NOMO-1 treated with dmso at 0.1 percent for 144 hours (cell line): ENCODE measurements around the gene PEX13.

ENCODE experiments used
- DNase-seq: peaks from one replicate; lab custom pipeline; 2025; ENCODE audit not compliant: unreplicated experiment; lab: John Stamatoyannopoulos, UW

PEX13 gene

DNA sequence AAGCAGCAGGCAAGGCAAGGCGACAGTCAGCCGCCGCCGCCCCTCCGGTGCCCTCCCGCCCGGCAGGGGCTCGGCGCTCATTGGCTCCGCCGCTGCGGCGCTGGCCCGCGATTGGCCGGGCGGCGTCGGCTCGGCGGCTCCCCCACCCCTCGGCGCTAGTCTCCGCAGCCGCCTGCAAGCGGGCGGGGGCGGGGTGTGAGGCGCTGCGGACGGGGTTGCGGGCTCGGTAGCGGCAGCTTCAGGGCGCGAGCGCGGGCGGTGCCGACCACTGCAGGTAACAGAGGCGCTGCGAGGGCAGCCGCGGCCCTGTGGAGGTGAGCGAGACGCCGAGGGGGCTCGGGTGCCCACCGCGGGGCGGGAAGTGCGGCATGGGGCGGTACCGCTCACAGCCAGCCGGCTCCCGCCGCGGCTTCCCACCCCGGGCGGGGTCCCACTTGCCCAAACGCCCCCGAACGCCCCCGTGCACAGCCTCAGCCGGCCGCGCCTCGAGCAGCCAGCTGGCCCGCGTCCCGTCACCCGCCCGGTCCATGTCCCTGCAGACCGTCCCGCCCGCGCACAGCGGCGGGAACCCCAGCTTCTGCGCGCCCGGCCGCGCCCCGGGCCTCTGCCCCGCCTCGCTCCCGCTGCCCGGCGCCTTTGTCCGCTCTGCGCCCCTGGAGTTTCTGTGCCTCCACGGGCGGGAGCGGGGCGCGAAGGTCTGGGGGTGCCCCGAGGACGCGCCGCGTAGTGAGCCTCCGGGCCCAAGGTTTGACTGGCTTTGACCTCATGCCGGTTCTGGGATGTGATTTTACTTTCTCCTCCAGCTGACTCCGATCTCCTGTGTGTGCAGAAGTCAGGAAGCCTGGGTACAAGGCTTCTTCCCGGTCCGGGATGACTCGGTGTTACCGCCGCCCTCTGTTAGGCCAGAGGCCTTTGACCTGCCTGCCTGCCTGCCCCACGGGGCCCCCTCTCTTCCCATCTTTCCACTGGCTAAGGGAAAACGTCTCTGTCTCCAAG lies 48.5 kb downstream of the PEX13 start, which contains the start of gene SANBR:
SANBR (plus strand) TSS at position 158 of the 996 bp plus-strand sequence. CDS start 4,480 bp downstream, outside the sequence.
- DNase-seq: peak; percentile 92

- DNase-seq: no peak
These were observed 56.6 kb downstream of the PEX13 start for GRCh38 chr2:61074100-61074499.

- no peak for DNase-seq
These were observed 68.4 kb downstream of the PEX13 start for GRCh38 chr2:61085883-61086282.

- DNase-seq: no peak
These were observed 72.3 kb downstream of the PEX13 start for GRCh38 chr2:61089797-61090196.

DNA sequence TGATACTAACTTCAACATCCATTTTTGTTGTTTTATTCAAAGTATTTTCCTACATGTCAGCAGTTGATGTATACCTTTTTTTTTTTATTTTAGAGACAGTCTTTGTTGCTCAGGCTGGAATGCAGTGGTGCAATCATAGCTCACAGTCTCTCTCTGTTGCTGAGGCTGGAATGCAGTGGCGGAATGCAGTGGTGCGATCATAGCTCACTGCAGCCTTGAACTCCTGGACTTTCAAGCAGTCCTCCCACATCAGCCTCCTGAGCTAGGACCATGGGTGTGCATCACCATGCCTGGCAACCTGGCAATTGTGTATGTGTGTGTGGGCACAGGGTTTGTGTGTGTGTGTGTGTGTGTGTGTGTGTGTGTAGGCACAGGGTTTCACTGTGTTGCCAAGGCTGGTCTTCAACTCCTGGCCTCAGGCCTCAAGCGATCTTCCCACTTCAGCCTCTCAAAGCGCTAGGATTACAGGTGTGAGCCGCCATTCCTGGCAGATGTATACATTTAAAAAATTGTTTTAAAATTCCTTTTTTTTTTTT lies 72.9 kb downstream of the PEX13 start:
- no peak for DNase-seq

DNA sequence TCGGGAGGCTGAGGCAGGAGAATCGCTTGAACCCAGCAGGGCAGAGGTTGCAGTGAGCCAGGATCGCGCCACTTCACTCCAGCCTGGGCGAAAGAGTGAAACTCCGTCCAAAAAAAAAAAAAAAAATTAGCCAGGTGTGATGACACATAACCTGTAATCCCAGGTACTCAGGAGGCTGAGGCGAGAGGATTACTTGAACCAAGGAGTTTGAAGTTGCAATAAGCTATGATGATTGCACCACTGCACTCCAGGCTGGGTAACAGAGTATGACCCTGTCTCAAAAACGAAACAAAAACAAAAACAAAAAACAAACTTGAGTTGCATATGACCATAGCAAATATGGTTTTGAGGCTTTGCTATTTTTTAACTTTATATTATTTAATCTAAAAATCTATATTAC lies 74.0 kb downstream of the PEX13 start:
- no peak for DNase-seq

- DNase-seq: no peak
These were observed 78.9 kb downstream of the PEX13 start for GRCh38 chr2:61096438-61096837.

DNA sequence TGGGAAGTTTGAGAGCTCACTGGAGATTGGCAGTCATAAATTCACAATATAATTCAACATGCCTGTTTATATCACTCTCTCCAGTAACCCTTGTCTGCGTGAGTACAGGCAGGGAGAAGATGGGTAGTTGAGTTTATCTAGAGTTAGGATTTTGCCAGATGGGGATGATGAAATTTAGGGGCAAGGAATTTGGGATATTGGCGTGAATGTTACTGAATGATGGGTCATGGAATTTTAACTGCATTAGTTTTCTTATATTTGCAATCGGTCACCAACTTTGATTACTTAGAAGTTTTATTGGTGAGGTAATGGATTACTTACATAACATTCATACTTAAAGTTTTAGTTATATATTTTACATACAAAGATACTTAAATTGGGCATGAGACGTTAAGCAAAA lies 83.3 kb downstream of the PEX13 start:
- no peak for DNase-seq
